SH-SY5Y (cell line): ENCODE results near the gene VCX.
"Not testable (repeated sequence)": the region's sequence is repeated elsewhere in the genome, so short reads cannot be mapped to it uniquely, and the experiment has no call there.

Experiments used
- GATA2 ChIP-seq: IDR thresholded peaks from 2 replicates; pipeline ENCODE4 v1.6.1; 2011; ENCODE audit warnings: mild to moderate bottlenecking, low read depth, low read length
- GATA3 ChIP-seq: IDR thresholded peaks from 2 replicates; pipeline ENCODE4 v1.6.1; 2011; ENCODE audit warnings: low read depth, mild to moderate bottlenecking, low read length, moderate library complexity

The VCX gene

DNA sequence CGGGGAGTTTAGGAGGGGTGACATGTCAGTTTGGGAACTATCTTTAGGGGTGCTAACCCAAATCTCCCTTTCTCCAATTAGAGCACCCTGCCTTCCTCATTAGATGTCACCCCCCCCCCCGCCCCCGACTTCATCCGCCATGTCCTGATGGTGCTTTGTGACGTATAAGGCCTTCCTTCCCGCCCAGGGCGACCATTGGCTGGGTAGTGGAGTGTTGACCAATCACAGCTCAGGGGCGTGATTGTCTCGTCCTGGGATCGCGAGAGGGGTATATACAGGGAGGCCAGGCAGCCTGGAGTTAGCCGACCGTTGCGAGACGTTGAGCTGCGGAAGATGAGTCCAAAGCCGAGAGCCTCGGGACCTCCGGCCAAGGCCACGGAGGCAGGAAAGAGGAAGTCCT lies at the start of gene VCX:
Gene VCX, plus strand, starts transcription at position 301 of the 400 bp plus-strand sequence. Its CDS starts 33 bp downstream, at position 334.
- TF ChIP-seq GATA3, GATA2: not testable (repeated sequence)

DNA sequence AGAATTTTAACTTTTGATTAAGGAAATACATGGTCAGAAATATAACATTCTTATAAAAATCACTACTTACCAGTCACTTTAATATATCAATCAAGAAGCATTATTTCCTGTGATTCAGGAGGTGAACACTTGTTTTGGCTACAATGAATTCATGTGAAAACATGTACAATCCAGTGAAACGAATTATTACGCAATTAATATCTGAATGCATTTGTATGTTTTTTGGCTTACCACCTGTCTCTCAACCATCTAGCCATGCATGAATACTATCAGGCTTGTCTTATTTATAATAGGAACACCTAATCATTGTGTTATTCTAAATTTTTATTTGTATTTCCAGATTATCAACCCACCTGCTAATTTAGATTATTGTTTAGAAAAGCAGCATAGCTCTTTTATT lies 44.6 kb upstream of the VCX start:
- TF ChIP-seq GATA3: no peak
- TF ChIP-seq GATA2: no peak

DNA sequence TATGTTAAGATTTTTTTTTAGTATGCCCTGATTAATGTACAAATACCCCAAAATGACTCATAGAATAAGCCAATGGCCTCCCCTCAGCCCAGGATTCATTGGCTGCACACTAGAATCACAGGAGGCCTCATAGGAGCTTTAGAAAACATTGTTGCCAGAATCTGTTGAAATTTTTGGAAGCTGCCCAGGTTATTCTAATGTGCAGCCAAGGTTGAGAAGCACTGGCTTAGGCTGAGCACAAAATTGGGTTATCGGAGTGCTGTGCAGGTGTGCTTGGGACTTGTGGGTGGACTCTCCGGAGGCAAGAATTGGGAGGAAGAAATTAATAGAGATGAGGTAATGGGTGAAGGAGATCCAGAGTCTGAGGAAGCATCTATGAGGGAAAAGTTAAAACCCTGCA lies 41.3 kb upstream of the VCX start:
- TF ChIP-seq GATA2 (no peak), GATA3 (no peak)

DNA sequence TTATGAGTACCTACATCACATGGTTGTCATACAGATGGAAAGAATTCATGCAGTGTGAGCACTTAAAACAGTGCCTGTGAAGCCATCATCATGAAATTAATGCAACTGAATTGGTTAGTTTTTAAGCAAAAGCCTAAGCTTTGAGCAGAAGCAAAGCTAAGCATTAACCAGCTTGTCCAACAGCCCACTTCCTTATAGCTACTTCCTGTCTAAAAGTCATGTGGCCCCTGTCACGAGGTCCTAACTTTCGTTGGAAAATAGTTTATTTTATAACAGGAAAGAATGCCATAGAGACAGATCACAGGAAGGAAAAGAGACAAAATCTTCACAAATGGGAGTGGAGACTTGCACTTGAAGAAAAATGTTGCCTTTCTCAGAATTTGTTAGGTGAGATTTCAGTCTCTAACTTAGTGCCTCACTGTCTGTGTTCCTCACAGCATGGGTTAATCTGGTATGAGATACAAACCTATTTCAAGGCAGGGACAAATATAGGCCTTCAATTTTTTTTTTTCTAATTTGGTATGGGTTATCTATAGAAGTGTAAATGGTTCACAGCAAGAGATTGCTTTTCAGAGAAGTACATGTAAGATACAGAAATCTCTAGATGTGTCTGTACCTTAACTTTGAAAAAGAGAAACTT lies 27.7 kb upstream of the VCX start:
- TF ChIP-seq GATA2 (no peak), GATA3 (no peak)

DNA sequence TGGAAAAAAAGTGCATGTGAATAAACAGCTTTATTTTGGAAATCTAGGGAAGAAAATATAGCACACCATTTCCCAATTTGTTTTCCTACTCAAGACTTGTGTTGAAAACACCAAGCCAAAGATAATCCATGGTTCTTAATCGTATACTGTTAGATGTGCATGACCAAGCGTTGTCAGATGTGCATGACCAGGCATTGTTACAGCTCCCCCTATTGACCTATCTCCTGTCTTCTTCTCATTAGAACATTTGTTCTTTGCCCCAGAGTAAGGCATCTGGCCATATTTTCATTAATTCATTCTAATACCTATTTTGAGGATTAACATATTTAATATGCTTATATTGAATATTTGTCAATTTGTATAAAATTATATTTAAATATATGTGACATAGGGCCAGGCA lies 14.4 kb upstream of the VCX start:
- TF ChIP-seq GATA2 (no peak), GATA3 (no peak)

DNA sequence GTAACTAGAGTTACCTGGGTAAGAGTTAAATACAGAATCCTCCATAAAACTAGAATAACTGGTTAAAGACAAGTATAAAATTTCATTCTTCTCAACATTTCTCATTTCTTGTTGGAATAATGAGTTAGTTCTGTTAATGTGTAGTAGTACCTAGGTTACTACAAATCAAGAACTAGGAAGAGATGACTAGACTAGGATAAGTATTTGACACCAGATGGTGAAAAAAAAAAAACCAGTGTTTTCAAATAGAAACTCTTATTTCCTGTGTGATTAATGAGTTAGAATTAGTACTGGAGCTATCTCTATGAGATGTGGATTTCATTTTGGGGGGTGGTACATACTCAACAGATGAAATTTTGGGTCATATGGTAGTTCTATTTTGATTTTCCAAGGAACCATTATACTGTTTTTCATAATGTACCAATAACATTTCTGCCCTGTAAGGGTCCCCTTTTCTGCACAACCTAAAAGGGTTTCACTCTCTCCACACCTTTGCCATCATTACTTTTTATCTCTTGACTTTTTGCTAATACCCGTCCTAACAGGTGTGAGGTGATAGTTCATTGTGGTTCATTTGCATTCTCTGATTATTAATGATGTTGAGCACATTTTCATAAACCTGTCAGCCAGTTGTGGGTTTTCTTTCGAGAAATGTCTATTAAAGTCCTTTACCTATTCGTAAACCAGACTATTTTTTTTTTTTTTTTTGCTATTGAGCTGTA lies 1.7 kb upstream of the VCX start:
- TF ChIP-seq GATA2 (no peak), GATA3 (no peak)

DNA sequence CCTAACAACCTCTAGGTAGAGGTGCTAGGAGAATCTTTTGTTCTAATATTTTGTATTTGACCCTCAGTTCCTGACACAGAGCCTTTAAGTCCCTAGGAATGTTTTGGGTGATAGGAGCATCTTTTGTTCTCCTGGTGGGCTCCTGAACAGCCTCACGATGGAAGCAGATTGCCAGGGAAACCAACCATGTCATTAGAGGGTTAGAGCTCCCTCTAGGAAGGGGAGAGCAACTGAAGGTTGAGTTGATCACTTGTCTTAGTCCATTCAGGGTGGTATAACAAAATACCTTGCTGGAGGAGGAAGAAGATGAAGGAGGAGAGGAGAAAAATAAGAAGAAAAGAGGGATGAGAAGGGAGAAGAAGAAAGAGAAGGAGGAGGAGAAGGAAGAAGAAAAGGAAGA lies 9.2 kb downstream of the VCX start:
- TF ChIP-seq GATA2 (no peak), GATA3 (no peak)

DNA sequence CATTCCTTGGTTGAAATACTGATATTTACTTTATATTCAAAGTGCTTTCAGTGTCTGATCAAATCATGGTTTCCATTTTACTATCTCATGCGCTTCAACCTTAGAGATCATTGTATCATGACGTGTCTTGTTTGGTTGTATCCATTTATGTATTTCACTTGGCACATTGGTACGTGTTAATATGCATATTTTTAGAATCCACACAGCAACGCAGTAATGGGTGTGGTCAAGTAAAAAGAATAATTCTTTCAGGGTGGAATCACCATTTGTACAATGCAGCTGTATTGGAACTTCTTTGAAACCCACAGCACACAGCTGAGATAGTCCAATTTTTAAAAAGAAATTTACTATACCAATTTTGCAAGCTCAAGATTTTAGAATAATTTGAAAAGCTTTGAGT lies 29.1 kb downstream of the VCX start:
- TF ChIP-seq GATA3: no peak
- no peak for TF ChIP-seq GATA2

DNA sequence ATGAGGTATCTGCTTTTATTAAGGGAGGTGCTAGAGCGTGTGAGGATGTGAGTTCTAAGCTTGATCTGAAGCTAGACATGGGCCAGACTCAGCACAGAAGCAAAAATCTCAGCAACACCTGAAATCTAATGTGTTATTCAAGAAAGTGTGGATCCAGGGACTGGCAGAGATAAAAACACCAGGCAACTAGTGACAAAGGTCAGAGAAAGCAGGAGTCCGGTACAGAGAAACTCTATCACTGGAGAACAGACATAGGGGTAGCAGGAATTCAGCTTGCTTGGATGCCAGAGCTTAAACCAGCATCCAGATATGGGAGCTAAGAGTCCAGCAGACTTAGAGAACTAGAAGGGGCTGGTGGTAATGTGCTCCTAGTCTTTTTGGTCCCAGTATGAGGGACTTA lies 34.0 kb downstream of the VCX start:
- TF ChIP-seq GATA2: no peak
- TF ChIP-seq GATA3: no peak

DNA sequence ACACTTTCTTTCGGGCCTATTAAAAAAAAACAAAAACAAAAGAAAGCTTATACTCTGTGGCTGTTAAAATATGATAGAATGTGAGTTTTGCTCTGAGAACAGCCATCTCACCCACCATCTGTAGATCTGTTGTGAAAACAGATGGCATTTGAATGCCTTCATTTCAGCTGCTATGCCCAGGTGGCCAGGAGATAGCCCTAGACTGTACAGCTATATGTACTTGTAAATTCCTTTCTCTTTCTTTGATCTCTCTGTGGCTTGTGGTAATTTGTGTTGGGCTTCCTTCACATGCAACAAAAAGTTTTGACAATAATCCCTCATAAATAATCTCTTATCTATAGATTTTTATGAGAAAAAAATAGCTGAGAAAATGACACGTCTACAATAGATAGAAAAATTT lies 46.2 kb downstream of the VCX start:
- TF ChIP-seq GATA2 (no peak), GATA3 (no peak)

DNA sequence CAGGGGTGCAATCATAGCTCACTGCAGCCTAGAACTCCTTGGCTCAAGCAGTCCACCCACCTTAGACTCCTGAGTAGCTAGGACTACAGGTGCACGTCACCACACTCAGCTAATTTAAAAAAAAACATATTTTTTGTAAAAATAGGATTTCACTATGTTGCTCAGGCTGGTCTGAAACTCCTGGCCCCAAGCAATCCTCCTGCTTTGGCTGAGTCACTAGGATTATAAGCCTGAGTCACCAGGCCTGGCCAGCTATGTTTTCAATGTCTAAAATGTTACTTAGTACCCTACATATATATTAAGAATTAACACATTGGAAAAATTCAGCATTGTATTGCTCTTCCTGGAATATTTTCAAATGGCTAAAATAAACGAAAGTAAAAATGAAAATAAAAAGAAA lies 46.7 kb downstream of the VCX start:
- no peak for TF ChIP-seq GATA2
- TF ChIP-seq GATA3: no peak

DNA sequence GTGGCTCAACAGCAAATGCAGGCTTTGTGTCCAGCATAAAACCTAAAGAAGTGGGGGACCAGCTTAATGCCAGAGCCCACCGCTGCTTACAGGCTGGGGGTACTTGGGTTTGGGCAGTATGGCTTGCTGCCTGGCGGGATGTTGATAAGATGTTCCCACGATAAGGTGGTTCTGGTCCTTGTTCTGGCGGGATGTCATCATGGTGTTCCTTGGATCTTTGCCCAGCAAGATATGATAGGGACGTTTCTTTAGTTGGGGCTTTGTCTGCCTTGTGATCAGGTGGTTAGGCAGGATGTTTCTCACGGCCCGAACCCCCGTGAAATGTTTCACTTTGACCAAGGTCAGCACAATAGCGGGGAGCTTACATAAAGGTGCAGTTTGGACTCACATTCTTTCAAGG lies 49.0 kb downstream of the VCX start:
- TF ChIP-seq GATA3 (peak; percentile 27; the same call in 1 of the 2 replicates), GATA2 (peak; percentile 81)
